H1 (cell line): ENCODE data around the gene TREM1. TPM values are rescaled to one million over a fixed set of nuclear protein-coding genes. Genes with fewer than 3 reads are reported as not detected.

ENCODE experiments used
- CTCF ChIA-PET: fragments of 300-600 bp; sonication (Branson Sonifier 250); formaldehyde crosslinking; loops from one replicate; lab custom pipeline; 2021; ENCODE audit not compliant: partially characterized antibody; lab: Charles Lee
- POLR2A ChIA-PET: fragments of 300-600 bp; sonication (Branson Sonifier 250); formaldehyde crosslinking; loops from one replicate; lab custom pipeline; 2021; ENCODE audit warnings: inconsistent platforms; ENCODE audit not compliant: partially characterized antibody; lab: Charles Lee
- DNase-seq, 2 experiments: peaks; one replicate each; pipeline versions ENCODE4 v3.0.0 to v3.0.0-alpha.2; 2010 to 2022; ENCODE audit warnings: low spot score in 2 of 2, low read depth in 1 of 2, mixed read lengths in 1 of 2
- FAIRE-seq: peaks from 2 replicates; lab custom pipeline; 2011; peaks lifted over from hg19 to GRCh38; lab: Jason Lieb, UNC
- H2AFZ ChIP-seq: 2 replicates; pipeline ENCODE4 v1.8.1; 2012; ENCODE audit warnings: low read length, inconsistent platforms
- H2AK5ac ChIP-seq: 2 replicates; pipeline ENCODE4 v1.6.1; 2013; ENCODE audit warnings: low read depth, low read length
- H2BK120ac ChIP-seq: replicated peaks from 2 replicates; pipeline ENCODE3; 2013; ENCODE audit warnings: low read depth, low read length, inconsistent platforms
- H2BK12ac ChIP-seq: 2 replicates; pipeline ENCODE4 v1.6.1; 2013; ENCODE audit warnings: low read depth, low read length
- H2BK15ac ChIP-seq: 2 replicates; pipeline ENCODE4 v1.6.1; 2013; ENCODE audit warnings: low read length
- H2BK20ac ChIP-seq: 2 replicates; pipeline ENCODE4 v1.6.1; 2013; ENCODE audit warnings: low read length
- H2BK5ac ChIP-seq: 2 replicates; pipeline ENCODE4 v1.6.1; 2013; ENCODE audit warnings: low read depth, low read length
- H3K14ac ChIP-seq: 2 replicates; pipeline ENCODE4 v1.6.1; 2013; ENCODE audit warnings: inconsistent platforms; ENCODE audit not compliant: insufficient read length
- H3K18ac ChIP-seq: 2 replicates; pipeline ENCODE4 v1.6.1; 2013; ENCODE audit warnings: low read length; ENCODE audit errors: extremely low read depth
- H3K23ac ChIP-seq: 2 replicates; pipeline ENCODE4 v1.6.1; 2013; ENCODE audit warnings: inconsistent platforms; ENCODE audit not compliant: insufficient read length
- H3K23me2 ChIP-seq: 2 replicates; pipeline ENCODE4 v1.6.1; 2013; ENCODE audit warnings: low read depth, low read length
- H3K27ac ChIP-seq: 2 replicates; pipeline ENCODE4 v1.6.1; 2011; ENCODE audit warnings: low read depth, low read length, inconsistent platforms
- H3K27me3 ChIP-seq, 4 experiments: replicated peaks in 1 of 4; 1 replicate in 1 of 4; 2 replicates in 3 of 4; pipeline versions ENCODE4 v1.6.1 to v1.8.1; 2011 to 2013; ENCODE audit warnings: low read length in 3 of 4, mild to moderate bottlenecking in 3 of 4, inconsistent platforms in 2 of 4, mixed read lengths in 2 of 4, moderate library complexity in 1 of 4; ENCODE audit not compliant: control insufficient read depth in 3 of 4, insufficient read depth in 3 of 4; ENCODE audit errors: extremely low read depth in 1 of 4
- H3K36me3 ChIP-seq, 4 experiments: 2 replicates each; pipeline versions ENCODE4 v1.6.1 to v1.8.1; 2011 to 2013; ENCODE audit warnings: mild to moderate bottlenecking in 4 of 4, low read length in 3 of 4, moderate library complexity in 2 of 4, control low read depth in 1 of 4, inconsistent platforms in 1 of 4; ENCODE audit not compliant: insufficient read depth in 4 of 4, control insufficient read depth in 2 of 4
- H3K4ac ChIP-seq: replicated peaks from 2 replicates; pipeline ENCODE3; 2013; ENCODE audit warnings: low read length, low read depth, mixed read lengths, inconsistent platforms; ENCODE audit not compliant: insufficient read length
- H3K4me1 ChIP-seq, 4 experiments: replicated peaks in 1 of 4; 1 replicate in 1 of 4; 2 replicates in 3 of 4; pipeline versions ENCODE4 v1.6.1 to v1.8.1; 2011 to 2013; ENCODE audit warnings: low read length in 3 of 4, inconsistent platforms in 2 of 4, mixed read lengths in 1 of 4; ENCODE audit not compliant: insufficient read depth in 4 of 4, control insufficient read depth in 3 of 4
- H3K4me2 ChIP-seq, 2 experiments: 2 replicates each; pipeline versions ENCODE4 v1.6.1 to v1.8.1; 2011 to 2013; ENCODE audit warnings: low read depth in 2 of 2, low read length in 2 of 2, control low read depth in 1 of 2, inconsistent platforms in 1 of 2, mild to moderate bottlenecking in 1 of 2; ENCODE audit not compliant: insufficient read depth in 1 of 2
- H3K4me3 ChIP-seq, 4 experiments: fragments of 200-600, 300-600 bp in 1 of 4; sonication (generic), shearing (Covaris generic), sonication (Bioruptor Twin) in 1 of 4; 2 replicates each; pipeline versions ENCODE4 v1.5.1 to v1.8.1; 2011 to 2016; ENCODE audit warnings: low read length in 4 of 4, low read depth in 3 of 4, control low read depth in 2 of 4, inconsistent platforms in 2 of 4, mild to moderate bottlenecking in 2 of 4, mixed read lengths in 1 of 4, moderate library complexity in 1 of 4; ENCODE audit not compliant: insufficient read depth in 2 of 4; ENCODE audit errors: extremely low read depth in 1 of 4
- H3K56ac ChIP-seq: replicated peaks from 2 replicates; pipeline ENCODE3; 2013; ENCODE audit warnings: low read depth, mild to moderate bottlenecking, mixed read lengths, low read length, inconsistent platforms; ENCODE audit not compliant: insufficient read length
- H3K79me1 ChIP-seq: 2 replicates; pipeline ENCODE4 v1.6.1; 2013; ENCODE audit warnings: low read depth, low read length, control low read depth
- H3K79me2 ChIP-seq, 2 experiments: 2 replicates each; pipeline versions ENCODE4 v1.6.1 to v1.8.1; 2012 to 2013; ENCODE audit warnings: low read length in 2 of 2, mild to moderate bottlenecking in 2 of 2, inconsistent platforms in 1 of 2; ENCODE audit not compliant: insufficient read depth in 2 of 2, control insufficient read depth in 1 of 2
- H3K9ac ChIP-seq, 4 experiments: replicated peaks in 1 of 4; 1 replicate in 1 of 4; 2 replicates in 3 of 4; pipeline versions ENCODE4 v1.6.1 to v1.8.1; 2011 to 2013; ENCODE audit warnings: low read depth in 3 of 4, low read length in 3 of 4, control low read depth in 2 of 4, mild to moderate bottlenecking in 2 of 4, moderate library complexity in 2 of 4, inconsistent platforms in 1 of 4; ENCODE audit errors: extremely low read depth in 1 of 4
- H3K9me3 ChIP-seq, 2 experiments: 2 replicates each; pipeline versions ENCODE4 v1.6.1 to v1.8.1; 2012 to 2013; ENCODE audit warnings: mild to moderate bottlenecking in 2 of 2, moderate library complexity in 2 of 2, control low read depth in 1 of 2, inconsistent platforms in 1 of 2, low read depth in 1 of 2, low read length in 1 of 2, mixed read lengths in 1 of 2; ENCODE audit not compliant: insufficient read depth in 2 of 2
- H4K20me1 ChIP-seq, 2 experiments: replicated peaks in 1 of 2; 2 replicates each; pipeline versions ENCODE3 to v1.8.1; 2011 to 2013; ENCODE audit warnings: inconsistent platforms in 2 of 2, low read length in 2 of 2, mild to moderate bottlenecking in 1 of 2; ENCODE audit not compliant: insufficient read depth in 2 of 2, control insufficient read depth in 1 of 2
- H4K5ac ChIP-seq: 2 replicates; pipeline ENCODE4 v1.6.1; 2013; ENCODE audit warnings: low read length, low read depth, mixed read lengths, inconsistent platforms; ENCODE audit not compliant: insufficient read length
- H4K8ac ChIP-seq: 2 replicates; pipeline ENCODE4 v1.8.0; 2013; ENCODE audit warnings: mild to moderate bottlenecking, moderate library complexity, low read length, inconsistent platforms; ENCODE audit not compliant: insufficient read depth; ENCODE audit errors: extremely low read depth
- H4K91ac ChIP-seq: replicated peaks from 2 replicates; pipeline ENCODE3; 2013; ENCODE audit warnings: low read length, mixed read lengths, inconsistent platforms; ENCODE audit not compliant: insufficient read length
- BCL11A ChIP-seq, 2 experiments: IDR thresholded peaks; one replicate each; pipeline ENCODE4 v1.6.1; 2011; ENCODE audit warnings: low read depth in 2 of 2, low read length in 2 of 2, mild to moderate bottlenecking in 2 of 2
- CBX5 ChIP-seq: fragments of 300-800, 300-1000 bp; sonication (generic); IDR thresholded peaks from 2 replicates; pipeline ENCODE4 v1.7.1; 2016; ENCODE audit warnings: antibody characterized with exemption, low read length, low read depth
- CHD2 ChIP-seq: IDR thresholded peaks from 2 replicates; pipeline ENCODE4 v1.6.1; 2012; ENCODE audit warnings: low read length, improper control_type of control experiment
- CTCF ChIP-seq, 3 experiments: IDR thresholded peaks; 1 replicate in 2 of 3; 2 replicates in 1 of 3; pipeline versions ENCODE4 v1.5.1 to v1.6.1; 2011; ENCODE audit warnings: low read length in 3 of 3, mild to moderate bottlenecking in 3 of 3, inconsistent platforms in 2 of 3, low read depth in 1 of 3, moderate library complexity in 1 of 3; ENCODE audit not compliant: insufficient read depth in 1 of 3; ENCODE audit errors: control extremely low read depth in 1 of 3
- FOSL1 ChIP-seq: IDR thresholded peaks from 2 replicates; pipeline ENCODE4 v1.6.1; 2011; ENCODE audit warnings: mild to moderate bottlenecking, low read depth, low read length, moderate library complexity; ENCODE audit not compliant: insufficient read depth
- HDAC2 ChIP-seq, 2 experiments: fragments of 300-600 bp in 1 of 2; sonication (generic) in 1 of 2; IDR thresholded peaks; 2 replicates each; pipeline ENCODE4 v1.6.1; 2011 to 2012; ENCODE audit warnings: low read depth in 2 of 2, low read length in 2 of 2, mild to moderate bottlenecking in 2 of 2, moderate library complexity in 2 of 2, borderline replicate concordance in 1 of 2, inconsistent platforms in 1 of 2
- KDM4A ChIP-seq: IDR thresholded peaks from one replicate; pipeline ENCODE4 v1.7.1; 2012; ENCODE audit warnings: low read depth, mild to moderate bottlenecking, moderate library complexity, low read length, inconsistent platforms; ENCODE audit not compliant: severe bottlenecking
- NRF1 ChIP-seq: IDR thresholded peaks from 2 replicates; pipeline ENCODE4 v1.6.1; 2011; ENCODE audit warnings: mild to moderate bottlenecking, low read depth, low read length, improper control_type of control experiment
- PHF8 ChIP-seq: fragments of 200-600 bp; sonication (generic); conservative IDR thresholded peaks from 2 replicates; pipeline ENCODE4 v1.7.1; 2012; ENCODE audit warnings: low read depth, mild to moderate bottlenecking, inconsistent platforms, low read length, moderate library complexity
- SP1 ChIP-seq: IDR thresholded peaks from 2 replicates; pipeline ENCODE4 v1.6.1; 2011; ENCODE audit warnings: low read depth, low read length
- SP2 ChIP-seq: IDR thresholded peaks from 2 replicates; pipeline ENCODE4 v1.6.1; 2012; ENCODE audit warnings: mild to moderate bottlenecking, low read length, inconsistent platforms
- TAF1 ChIP-seq: IDR thresholded peaks from 2 replicates; pipeline ENCODE4 v1.6.1; 2011; ENCODE audit warnings: mild to moderate bottlenecking, low read depth, low read length
- YY1 ChIP-seq: IDR thresholded peaks from 2 replicates; pipeline ENCODE4 v1.6.1; 2011; ENCODE audit warnings: low read depth, mild to moderate bottlenecking, low read length
- WGBS, 2 experiments: shearing (Covaris generic) in 1 of 2; methylation state at CpG; one replicate each; pipeline versions ENCODE4 v1.1.6 to v1.1.7; 2013 to 2015; ENCODE audit warnings: low lambda C conversion rate in 2 of 2, mixed read lengths in 2 of 2, inconsistent platforms in 1 of 2, low coverage in 1 of 2, missing lambda C conversion rate in 1 of 2; ENCODE audit not compliant: insufficient replicate concordance in 2 of 2, insufficient coverage in 1 of 2, insufficient read length in 1 of 2; ENCODE audit errors: extremely low coverage in 1 of 2, missing lambda C conversion rate in 1 of 2; 5-methylcytosine and 5-hydroxymethylcytosine counted together
- polyA plus RNA-seq, 7 experiments: library from polyadenylated mRNA; depleted of rRNA in 3 of 7; stranded (reverse) in 5 of 7; unstranded in 2 of 7; fragments of >200 nt in 5 of 7; fragments of 200-250 nt in 2 of 7; gene quantifications; 1 replicate in 5 of 7; 2 replicates in 1 of 7; 4 replicates in 1 of 7; pipeline versions ENCODE4 v1.2.1 to v1.2.3, GENCODE V29; 2011 to 2013; ENCODE audit warnings: missing spikeins in 2 of 7, mixed read lengths in 2 of 7
- total RNA-seq: library from RNA; stranded (reverse); fragmentation: NEBNext Ultra II Directional; extraction: Animal tissue kit (Norgen Biotek cat#: 25700); gene quantifications from 2 replicates; pipeline ENCODE4 v1.2.1, GENCODE V29; 2021

TREM1 gene
- total and polyA plus RNA-seq, 2 of the 8 experiments (the other 6 are each of a cell fraction or from before 2014, with no cell fraction given) = not detected

GRCh38 chr6:41262401-41262800, 24.1 kb downstream of the TREM1 start:
- Histone ChIP-seq H3K4me3 (no peak overlapping the region), H3K36me3 (no peaks in the 10 kb centered on the region), H3K23ac (no peak overlapping the region), H2BK20ac (no peak overlapping the region), H4K8ac (no peak overlapping the region), H3K4me2 (no peak overlapping the region), H4K91ac (no peak overlapping the region), H3K14ac (no peak overlapping the region), H2BK12ac (no peak overlapping the region), H3K4me1 (no peaks in the 10 kb centered on the region), H4K5ac (no peak overlapping the region), H2AFZ (no peak overlapping the region), H3K18ac (no peak overlapping the region), H3K79me1 (no peaks in the 10 kb centered on the region), H2AK5ac (no peak overlapping the region), H2BK15ac (no peak overlapping the region), H3K79me2 (no peaks in the 10 kb centered on the region), H3K27ac (no peak overlapping the region), H2BK120ac (no peak overlapping the region), H3K27me3 (no peaks in the 10 kb centered on the region), H4K20me1 (no peaks in the 10 kb centered on the region), H3K23me2 (no peaks in the 10 kb centered on the region), H3K9me3 (peaks cover 7 to 9% of the 10 kb centered on the region in 2 experiments), H2BK5ac (no peak overlapping the region), H3K4ac (no peak overlapping the region), H3K56ac (no peak overlapping the region), H3K9ac (no peak overlapping the region)
- 73% methylated on average over 2 of the region's 2 CpGs; no CpG with 5 or more reads in 1 of the 2 experiments for WGBS, 2 experiments
- ChIA-PET CTCF (interaction anchor here (3.1 kb wide), 1 partner anchor 81 kb away, joined by 7 read pairs; no protein-coding TSS in a partner anchor), POLR2A (no interaction called here)
- DNase-seq = no peak
- no peak for FAIRE-seq
- no peak for TF ChIP-seq FOSL1
- no peak for TF ChIP-seq CHD2
- TF ChIP-seq HDAC2 (IDR thresholded peaks at IDR 0.05; ENCODE audit: borderline replicate concordance in 1 of 2, low read depth in 2 of 2, low read length in 2 of 2) = no peak
- TF ChIP-seq SP2 = no peak
- TF ChIP-seq BCL11A (IDR thresholded peaks at IDR 0.05; ENCODE audit: low read depth in 2 of 2, low read length in 2 of 2) = no peak
- no peak for TF ChIP-seq SP1
- no peak for TF ChIP-seq CBX5
- no peak for TF ChIP-seq PHF8
- TF ChIP-seq TAF1 = no peak
- TF ChIP-seq NRF1 = no peak
- no peak for TF ChIP-seq YY1
- TF ChIP-seq KDM4A = no peak
- TF ChIP-seq CTCF (IDR thresholded peaks at IDR 0.05; ENCODE audit: control extremely low read depth in 1 of 3, insufficient read depth in 1 of 3, low read depth in 1 of 3, low read length in 3 of 3) = no peak
